PC-9 (cell line): ENCODE data around the gene LIN28A.

ENCODE experiments used
- CTCF ChIP-seq: fragments of 200-600 bp; sonication (generic); conservative IDR thresholded peaks from 2 replicates; pipeline ENCODE4 v1.6.1; 2017; ENCODE audit warnings: mixed run types, antibody characterized with exemption, mild to moderate bottlenecking, moderate library complexity
- EZH2 ChIP-seq: fragments of 200-600 bp; sonication (generic); IDR thresholded peaks from 2 replicates; pipeline ENCODE4 v1.8.0; 2017; ENCODE audit warnings: antibody characterized with exemption, low read depth

- TF ChIP-seq CTCF = no peak
- TF ChIP-seq EZH2 = no peak
Observed at GRCh38 chr1:26409191-26409807, 1.3 kb upstream of the LIN28A start.
